GM23338 (cell line): Measurements from ENCODE around the gene MYRF. TPM values are rescaled to one million over a fixed set of nuclear protein-coding genes. Genes with fewer than 3 reads are reported as not detected.

Experiments used
- ATAC-seq: fragments of 200-7000 bp; cut with Tn5 transposase; 3 replicates; pipeline ENCODE4 v1.9.1; 2020
- DNase-seq: peaks from one replicate; pipeline ENCODE4 v3.0.0-alpha.2; 2015; ENCODE audit warnings: low spot score
- H2AFZ ChIP-seq: fragments of 200-600 bp; sonication (generic); 2 replicates; pipeline ENCODE4 v1.8.0; 2016; ENCODE audit warnings: antibody characterized with exemption, mild to moderate bottlenecking, moderate library complexity
- H3F3A ChIP-seq: fragments of 200-600 bp; sonication (generic); replicated peaks from 2 replicates; pipeline ENCODE4 v1.8.0; 2017; ENCODE audit warnings: antibody characterized with exemption, mixed run types, low read depth
- H3K27ac ChIP-seq: fragments of 200-600 bp; sonication (generic); 2 replicates; pipeline ENCODE4 v1.6.1; 2016; ENCODE audit warnings: low read depth
- H3K27me3 ChIP-seq: fragments of 200-600 bp; sonication (generic); 2 replicates; pipeline ENCODE4 v1.8.0; 2016; ENCODE audit warnings: mild to moderate bottlenecking, mixed run types, moderate library complexity; ENCODE audit not compliant: insufficient read depth
- H3K36me3 ChIP-seq: fragments of 200-600 bp; sonication (generic); 2 replicates; pipeline ENCODE4 v1.8.0; 2016; ENCODE audit warnings: mild to moderate bottlenecking; ENCODE audit not compliant: insufficient read depth
- H3K4me1 ChIP-seq: fragments of 200-600 bp; sonication (generic); 2 replicates; pipeline ENCODE4 v1.8.0; 2016; ENCODE audit warnings: mild to moderate bottlenecking, moderate library complexity; ENCODE audit not compliant: insufficient read depth
- H3K4me2 ChIP-seq: fragments of 200-600 bp; sonication (generic); 2 replicates; pipeline ENCODE4 v1.7.1; 2017; ENCODE audit warnings: mixed run types
- H3K4me3 ChIP-seq: fragments of 200-600 bp; sonication (generic); 2 replicates; pipeline ENCODE4 v1.6.1; 2016; ENCODE audit warnings: mixed run types
- H3K79me2 ChIP-seq: fragments of 200-600 bp; sonication (generic); replicated peaks from 2 replicates; pipeline ENCODE4 v1.8.0; 2017; ENCODE audit warnings: mild to moderate bottlenecking; ENCODE audit not compliant: insufficient read depth
- H3K9me2 ChIP-seq: fragments of 200-600 bp; sonication (generic); 2 replicates; pipeline ENCODE4 v1.8.0; 2017; ENCODE audit not compliant: insufficient read depth
- H4K20me1 ChIP-seq: fragments of 200-600 bp; sonication (generic); replicated peaks from 2 replicates; pipeline ENCODE4 v1.8.0; 2017; ENCODE audit warnings: mild to moderate bottlenecking; ENCODE audit not compliant: insufficient read depth
- H3K27ac Mint-ChIP-seq: 2 replicates; pipeline ENCODE4 v1.8.0; 2020; ENCODE audit warnings: inconsistent platforms, mild to moderate bottlenecking, moderate library complexity, mixed read lengths
- H3K27me3 Mint-ChIP-seq: 3 replicates; pipeline ENCODE4 v1.8.0; 2022; ENCODE audit warnings: low read depth, mild to moderate bottlenecking, moderate library complexity, mixed read lengths, inconsistent platforms; ENCODE audit not compliant: insufficient read depth, poor library complexity
- H3K36me3 Mint-ChIP-seq: 3 replicates; pipeline ENCODE4 v1.8.0; 2021; ENCODE audit warnings: low read depth, mild to moderate bottlenecking, inconsistent platforms, moderate library complexity, mixed read lengths
- H3K4me1 Mint-ChIP-seq: 3 replicates; pipeline ENCODE4 v1.8.0; 2020; ENCODE audit warnings: mild to moderate bottlenecking, inconsistent platforms, mixed read lengths
- H3K4me3 Mint-ChIP-seq: 3 replicates; pipeline ENCODE4 v1.8.0; 2021; ENCODE audit warnings: moderate library complexity, mild to moderate bottlenecking, inconsistent platforms, mixed read lengths
- H3K9me3 Mint-ChIP-seq: 3 replicates; pipeline ENCODE4 v1.8.0; 2020; ENCODE audit warnings: moderate library complexity, mild to moderate bottlenecking, inconsistent platforms, mixed read lengths
- EZH2 ChIP-seq: fragments of 200-600 bp; sonication (generic); IDR thresholded peaks from one replicate; pipeline ENCODE4 v1.8.0; 2017; ENCODE audit warnings: antibody characterized with exemption, mild to moderate bottlenecking, low read depth; ENCODE audit not compliant: unreplicated experiment
- EZH2phosphoT487 ChIP-seq: fragments of 200-600 bp; sonication (generic); IDR thresholded peaks from one replicate; pipeline ENCODE4 v1.8.1; 2018; ENCODE audit warnings: antibody characterized with exemption; ENCODE audit not compliant: unreplicated experiment
- JUNB ChIP-seq: IDR thresholded peaks from one replicate; pipeline ENCODE4 v1.6.1; 2016; ENCODE audit warnings: antibody characterized with exemption; ENCODE audit not compliant: unreplicated experiment
- REST ChIP-seq: IDR thresholded peaks from one replicate; pipeline ENCODE4 v1.6.1; 2018; ENCODE audit warnings: antibody characterized with exemption; ENCODE audit not compliant: unreplicated experiment
- STAT1 ChIP-seq: IDR thresholded peaks from one replicate; pipeline ENCODE4 v1.6.1; 2016; ENCODE audit warnings: antibody characterized with exemption; ENCODE audit not compliant: unreplicated experiment
- ZNF114 ChIP-seq: fragments of 250-450 bp; sonication (Bioruptor Pico); IDR thresholded peaks from 2 replicates; pipeline ENCODE4 v1.5.0; 2020; ENCODE audit warnings: mild to moderate bottlenecking, moderate library complexity
- ZNF331 ChIP-seq: fragments of 250-450 bp; sonication (Bioruptor Pico); IDR thresholded peaks from 2 replicates; pipeline ENCODE4 v1.5.0; 2020; ENCODE audit warnings: low read depth, mild to moderate bottlenecking, moderate library complexity
- polyA plus RNA-seq: library from polyadenylated mRNA; unstranded; fragments of >200 nt; fragmentation: Nextera tagmentation; extraction: Ambion mirVana; gene quantifications from 2 replicates; pipeline ENCODE4 v1.2.1, GENCODE V29; 2016
- total RNA-seq: library from RNA; depleted of rRNA; stranded (reverse); fragments of >200 nt; shearing (Covaris generic); gene quantifications from 2 replicates; pipeline ENCODE4 v1.2.3, GENCODE V29; 2014
- TF ChIP-seq, protein P1 (sequence below): IDR thresholded peaks from 2 replicates; pipeline ENCODE4 v1.6.1; 2016; ENCODE audit warnings: antibody characterized with exemption

Gene MYRF
- total and polyA plus RNA-seq, 2 experiments from 2014 or later, result 1.9 to 5.5 TPM

DNA sequence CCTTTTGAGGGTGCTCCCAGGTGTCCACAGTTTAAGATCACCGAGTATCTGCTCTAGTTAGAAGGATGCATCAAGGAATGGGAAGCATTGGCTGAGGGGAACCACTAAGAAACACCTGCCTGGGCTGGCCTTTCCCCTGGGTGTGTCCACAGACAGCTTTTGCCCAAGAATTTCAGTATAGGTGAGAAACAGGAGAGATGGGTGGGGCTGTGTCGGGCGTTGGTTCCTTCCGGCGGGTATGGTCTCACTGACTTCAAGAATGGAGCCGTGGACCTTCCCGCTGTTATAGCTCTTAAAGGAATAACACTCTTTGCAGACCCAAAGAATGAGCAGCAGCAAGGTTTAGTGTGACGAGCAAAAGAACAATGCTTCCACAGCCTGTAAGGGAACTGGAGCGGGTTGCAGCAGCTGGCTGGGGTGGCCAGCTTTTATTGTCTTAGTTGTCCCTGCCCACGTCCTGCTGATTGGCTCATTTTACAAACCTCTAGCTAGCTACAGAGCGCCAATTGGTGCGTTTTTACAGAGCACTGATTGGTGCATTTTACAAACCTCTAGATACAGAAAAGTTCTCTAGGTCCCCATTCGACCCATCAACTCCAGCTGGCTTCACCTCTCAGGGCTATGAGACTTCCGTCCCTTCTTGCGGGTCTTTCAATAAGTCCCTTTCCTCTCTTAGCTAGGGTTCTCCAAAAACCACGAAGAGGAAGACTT, 62.0 kb downstream of the MYRF start:
- Histone ChIP-seq H3K27ac (peak overlapping the region; percentile 98), H3K4me1 (peaks cover 11% of the 10 kb centered on the region), H3F3A (peaks cover 12% of the 10 kb centered on the region), H4K20me1 (peaks cover 13% of the 10 kb centered on the region; the same call in 1 of the 2 replicates), H3K27me3 (no peaks in the 10 kb centered on the region), H3K4me2 (peak overlapping the region; percentile 76), H2AFZ (no peak overlapping the region), H3K79me2 (peaks cover 45% of the 10 kb centered on the region), H3K4me3 (peak overlapping the region; percentile 89), H3K9me2 (peaks cover 5% of the 10 kb centered on the region; the same call in 1 of the 2 replicates), H3K36me3 (peaks cover 32% of the 10 kb centered on the region)
- DNase-seq (peak; percentile 70), ATAC-seq (peak; percentile 1; the same call in 2 of the 3 replicates)
- H3K4me3 Mint-ChIP-seq, result peak overlapping the region; percentile 96
- H3K27me3 Mint-ChIP-seq, result peaks cover 20% of the 10 kb centered on the region
- H3K27ac Mint-ChIP-seq, result peak overlapping the region; percentile 99
- H3K4me1 Mint-ChIP-seq, result peaks cover 15% of the 10 kb centered on the region
- peaks cover 60% of the 10 kb centered on the region for H3K36me3 Mint-ChIP-seq
- no peaks in the 10 kb centered on the region; the same call in 2 of the 3 replicates for H3K9me3 Mint-ChIP-seq
- TF ChIP-seq, protein P1, sequence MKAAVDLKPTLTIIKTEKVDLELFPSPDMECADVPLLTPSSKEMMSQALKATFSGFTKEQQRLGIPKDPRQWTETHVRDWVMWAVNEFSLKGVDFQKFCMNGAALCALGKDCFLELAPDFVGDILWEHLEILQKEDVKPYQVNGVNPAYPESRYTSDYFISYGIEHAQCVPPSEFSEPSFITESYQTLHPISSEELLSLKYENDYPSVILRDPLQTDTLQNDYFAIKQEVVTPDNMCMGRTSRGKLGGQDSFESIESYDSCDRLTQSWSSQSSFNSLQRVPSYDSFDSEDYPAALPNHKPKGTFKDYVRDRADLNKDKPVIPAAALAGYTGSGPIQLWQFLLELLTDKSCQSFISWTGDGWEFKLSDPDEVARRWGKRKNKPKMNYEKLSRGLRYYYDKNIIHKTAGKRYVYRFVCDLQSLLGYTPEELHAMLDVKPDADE, result no peak
- 0 out of 2 replicates have a peak, but pooled peaks have one; percentile 40 for TF ChIP-seq ZNF114 (CRISPR knock-in tag)

DNA sequence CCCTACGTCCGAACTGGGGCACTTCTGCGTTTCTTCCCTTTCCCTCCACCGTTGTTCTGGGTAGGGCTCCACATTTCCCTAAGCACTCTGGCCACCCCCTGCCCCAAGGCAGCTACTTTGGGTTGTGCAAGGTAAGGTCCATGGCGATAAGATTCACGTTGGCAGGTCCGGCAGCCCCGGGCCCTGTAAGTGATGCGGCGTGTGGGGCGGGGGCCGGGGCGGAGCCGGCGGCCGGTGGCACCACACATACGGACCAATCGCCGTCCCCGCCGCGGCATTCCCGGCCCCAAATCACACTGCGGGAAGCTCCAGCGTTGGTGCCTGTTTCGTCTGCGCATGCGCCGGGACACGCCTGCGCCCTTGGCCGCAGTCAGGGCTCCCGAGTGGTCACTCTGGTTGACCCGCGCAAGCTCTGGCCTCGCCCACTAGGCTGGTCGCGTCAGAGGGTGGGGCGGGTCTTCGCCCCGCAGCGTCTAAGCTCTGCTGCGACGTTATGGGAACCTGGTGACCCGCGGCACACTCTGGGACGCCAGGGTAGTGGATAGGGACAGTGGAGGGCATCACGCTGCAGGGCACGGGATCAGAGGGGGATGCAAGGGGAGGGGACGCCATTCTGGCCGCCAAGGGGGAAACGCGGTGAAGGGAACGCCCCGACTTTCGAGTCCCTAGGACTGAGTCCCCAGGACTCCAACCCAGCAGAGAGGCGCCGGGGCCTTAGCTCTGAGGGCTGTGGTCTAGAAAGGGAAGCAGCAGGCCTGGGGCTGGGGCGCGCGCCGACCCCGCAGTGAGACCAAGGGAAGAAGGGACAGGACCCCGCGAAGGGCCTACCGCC, 62.7 kb downstream of the MYRF start:
- Mint-ChIP-seq H3K4me3 (peak overlapping the region; percentile 96), H3K27ac (peak overlapping the region; percentile 99), H3K36me3 (peaks cover 52% of the 10 kb centered on the region), H3K4me1 (peaks cover 15% of the 10 kb centered on the region), H3K27me3 (peaks cover 20% of the 10 kb centered on the region), H3K9me3 (no peaks in the 10 kb centered on the region; the same call in 2 of the 3 replicates)
- H3K79me2 ChIP-seq, result peaks cover 53% of the 10 kb centered on the region
- H3K4me2 ChIP-seq, result peak overlapping the region; percentile 77
- peak overlapping the region; percentile 89 for H3K4me3 ChIP-seq
- H3K36me3 ChIP-seq, result peaks cover 24% of the 10 kb centered on the region
- peaks cover 13% of the 10 kb centered on the region; the same call in 1 of the 2 replicates for H4K20me1 ChIP-seq
- peaks cover 12% of the 10 kb centered on the region for H3F3A ChIP-seq
- peaks cover 5% of the 10 kb centered on the region; the same call in 1 of the 2 replicates for H3K9me2 ChIP-seq
- H3K4me1 ChIP-seq, result peaks cover 11% of the 10 kb centered on the region
- ATAC-seq (peak; percentile 71), DNase-seq (peak; percentile 97)
- no peak overlapping the region for H2AFZ ChIP-seq
- H3K27me3 ChIP-seq, result no peaks in the 10 kb centered on the region
- peak overlapping the region; percentile 98 for H3K27ac ChIP-seq
- no peak for TF ChIP-seq ZNF331 (CRISPR knock-in tag)
- no peak for TF ChIP-seq JUNB
- TF ChIP-seq EZH2, result no peak
- TF ChIP-seq STAT1, result no peak
- no peak for TF ChIP-seq REST
- no peak for TF ChIP-seq EZH2phosphoT487
